Activated CD8-positive, alpha-beta memory T cell treated with anti-CD3 and anti-CD28 coated beads, Interleukin-2, amount 50 U/mL, for 24 hours (primary cell): ENCODE measurements around the gene BST1.
A peak's percentile ranks its signal among the peaks of the same experiment; 100 is the strongest.

Experiments used
- DNase-seq: peaks from one replicate; pipeline ENCODE4 v3.0.0-alpha.2; 2020; ENCODE audit errors: extremely low read depth

The BST1 gene

GRCh38 chr4:15676899-15677298 is 26.0 kb upstream of the BST1 start:
- no peak for DNase-seq

DNA sequence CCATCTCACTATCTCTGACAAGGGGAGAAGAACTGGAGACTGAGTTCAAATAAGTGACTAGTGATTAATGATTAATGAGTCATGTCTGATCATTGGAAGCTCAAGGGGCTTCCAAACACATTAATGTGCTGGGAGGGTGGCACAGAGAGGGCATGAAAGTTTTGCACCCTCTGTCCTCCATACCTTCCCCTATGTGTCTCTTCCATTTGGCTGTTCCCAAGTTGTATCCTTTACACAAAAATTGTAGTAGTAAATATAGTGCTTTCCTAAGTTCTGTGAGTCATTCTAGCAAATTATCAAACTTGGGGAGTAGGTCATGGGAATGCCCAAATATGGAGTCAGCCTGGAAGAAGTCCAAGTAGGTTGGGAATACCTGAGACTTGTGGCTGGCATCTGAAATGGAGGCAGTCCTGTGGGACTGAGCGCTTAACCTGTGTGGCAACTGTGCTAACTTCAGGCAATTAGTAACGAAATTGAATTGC is 25.3 kb upstream of the BST1 start:
- no peak for DNase-seq

GRCh38 chr4:15681067-15681371 is 21.8 kb upstream of the BST1 start:
- DNase-seq = no peak

DNA sequence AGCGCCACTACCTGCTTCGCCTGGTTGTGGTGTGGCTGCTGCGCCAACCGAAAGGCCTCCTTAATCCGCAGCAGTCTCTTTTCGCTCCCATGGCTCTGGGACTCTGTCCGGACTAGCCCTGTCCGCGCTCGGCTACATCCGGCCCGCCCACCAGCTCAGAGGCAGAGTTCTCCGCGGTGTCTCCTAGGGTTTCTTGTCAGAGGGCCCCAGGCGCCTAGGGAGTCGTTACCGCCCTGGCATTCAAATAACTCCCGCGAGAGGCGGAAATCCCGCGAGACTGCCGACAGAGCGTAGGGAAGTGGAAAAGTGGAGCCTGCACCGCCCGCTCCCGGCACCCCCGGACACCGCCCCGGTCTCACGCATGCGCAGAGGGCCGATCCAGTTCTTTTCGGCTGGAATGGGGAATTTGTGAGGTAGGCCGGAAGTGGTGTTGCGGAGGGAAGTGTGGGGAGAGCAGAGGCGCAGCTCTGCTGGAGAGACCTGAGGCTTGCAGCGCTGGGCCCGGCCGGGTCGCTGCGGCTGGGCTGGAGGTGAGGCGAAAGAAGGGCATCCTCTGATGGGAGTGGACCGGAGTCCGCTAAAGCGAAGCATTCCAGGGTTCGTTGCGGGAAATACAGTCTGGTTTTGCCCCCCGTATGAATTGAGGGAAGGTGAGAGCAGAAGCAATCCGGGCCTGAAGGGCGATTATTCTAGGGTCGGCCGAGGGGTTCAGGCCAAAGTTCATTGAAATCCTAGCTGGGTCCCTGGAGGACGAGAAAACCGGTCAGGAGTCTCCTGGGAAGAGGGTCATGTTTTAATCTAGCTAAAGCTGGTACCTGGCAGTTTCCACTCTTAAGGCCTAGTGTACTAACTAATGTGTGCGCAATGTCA is 21.3 kb upstream of the BST1 start, which contains the start of gene FAM200B:
FAM200B (plus strand) TSS at position 456 of the 870 bp plus-strand sequence. CDS start 5,151 bp downstream, outside the sequence.
- peak; percentile 99 for DNase-seq

DNA sequence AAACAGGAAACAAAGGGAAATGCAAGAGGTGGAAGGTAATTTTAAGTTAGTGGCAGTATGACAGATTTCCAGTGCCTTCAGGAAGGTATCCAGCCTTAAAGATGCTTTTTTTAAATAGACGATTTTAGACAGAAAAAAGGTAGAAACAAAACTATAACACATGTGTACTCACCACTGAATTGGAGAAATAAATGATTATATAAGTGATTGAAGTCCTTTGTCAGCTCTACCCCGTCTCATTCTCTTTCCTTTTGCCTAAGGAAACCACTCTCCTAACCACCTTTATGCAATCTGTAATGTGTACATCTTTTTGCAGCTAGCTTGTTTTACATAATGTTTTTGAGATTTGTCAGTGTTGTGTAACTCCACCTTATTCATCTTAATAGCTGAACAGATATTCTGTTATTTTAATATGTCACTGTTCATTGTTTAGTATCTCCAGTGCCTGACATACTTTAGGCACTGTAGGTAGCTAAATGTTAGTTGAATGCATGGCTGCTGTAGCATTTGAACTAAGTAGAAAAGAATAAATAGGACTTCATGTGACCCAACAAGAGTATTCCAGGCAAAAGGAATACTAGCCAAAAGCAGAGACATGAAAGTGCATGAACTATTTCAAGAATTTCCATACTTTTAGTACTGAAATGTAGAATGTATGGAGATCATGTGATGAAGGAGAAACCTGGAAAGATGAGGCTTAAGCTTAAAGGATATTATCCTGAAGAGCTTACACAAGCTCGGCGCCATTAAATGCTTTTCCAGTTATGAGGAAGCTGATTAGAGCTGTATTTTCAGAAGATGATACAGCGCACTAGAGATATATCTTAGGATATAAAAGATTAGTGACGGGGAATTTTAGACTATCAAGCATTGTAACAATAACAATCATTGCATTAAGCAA is 20.4 kb upstream of the BST1 start:
- DNase-seq = no peak

DNA sequence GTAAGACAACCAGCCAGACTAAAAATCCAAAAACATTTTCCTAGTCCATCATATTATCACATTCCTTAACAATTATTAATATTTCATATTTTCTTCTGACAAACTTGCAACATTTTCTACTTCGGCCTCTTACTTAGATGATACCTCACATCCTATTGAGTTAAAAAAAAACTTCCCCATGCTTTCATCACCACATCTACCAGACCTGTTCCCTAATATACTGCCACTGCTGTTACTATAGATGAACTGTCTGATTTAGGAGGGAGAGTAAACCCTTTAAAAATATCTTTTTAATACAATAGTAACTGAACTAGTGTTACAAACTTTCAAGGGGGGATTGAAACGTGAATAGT is 19.7 kb upstream of the BST1 start:
- no peak for DNase-seq

DNA sequence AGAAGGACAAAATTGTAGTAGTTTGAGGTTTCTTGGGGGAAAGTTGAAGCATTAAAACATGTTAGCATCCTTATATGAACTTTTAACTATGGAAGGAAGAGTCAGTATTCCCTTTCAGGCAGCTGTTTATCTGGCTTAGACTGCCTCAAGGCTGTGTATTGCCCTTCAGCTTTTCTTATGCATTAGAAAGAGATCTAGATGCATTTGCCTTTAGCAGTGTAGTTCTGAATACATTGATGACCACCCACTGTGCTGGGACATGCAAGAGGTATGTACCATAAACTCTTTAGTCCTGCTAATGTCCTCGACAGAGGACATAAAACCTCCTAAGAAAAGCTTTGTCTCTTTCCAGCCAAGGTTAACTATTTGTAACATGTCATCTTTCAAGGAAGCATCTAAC is 18.4 kb upstream of the BST1 start:
- no peak for DNase-seq

GRCh38 chr4:15688051-15688450 is 14.8 kb upstream of the BST1 start:
- DNase-seq = no peak

- DNase-seq = no peak
These were observed 13.3 kb upstream of the BST1 start for GRCh38 chr4:15689540-15689939.

DNA sequence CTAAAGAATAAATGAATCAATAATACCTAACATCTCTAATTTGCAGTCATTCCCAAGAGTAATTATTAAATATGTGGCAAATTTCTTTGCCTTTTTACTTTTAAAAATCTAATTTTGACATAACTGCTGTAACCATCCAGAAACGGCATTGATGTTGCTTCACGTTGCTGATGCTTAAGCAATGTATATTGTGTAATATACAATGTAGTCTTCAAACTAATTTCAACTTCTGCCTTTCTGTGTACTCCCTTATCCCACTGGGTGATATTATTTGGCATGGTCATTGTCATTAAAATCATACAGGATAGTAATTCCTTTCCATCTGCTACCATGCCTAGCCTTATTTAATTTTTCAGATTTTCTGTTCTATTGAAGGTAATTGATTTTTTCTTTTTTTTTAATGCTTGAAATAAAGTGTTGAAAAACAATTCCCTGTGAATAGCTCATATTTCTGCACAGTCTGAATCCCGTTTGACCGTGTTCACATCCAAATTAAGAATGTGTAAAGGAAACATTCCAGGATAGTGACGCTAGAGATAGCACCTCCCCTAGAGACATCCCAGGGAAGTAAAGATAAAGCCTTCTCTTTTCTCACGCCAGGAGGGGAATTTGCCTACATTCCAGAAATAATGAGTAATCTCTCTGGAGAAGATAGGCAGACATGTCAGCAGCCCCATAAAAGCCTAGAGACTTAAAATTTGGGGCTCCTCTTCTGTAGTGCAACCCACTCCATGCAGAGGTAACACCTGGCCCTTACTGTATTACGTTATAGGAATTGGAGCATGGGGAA is 12.7 kb upstream of the BST1 start:
- no peak for DNase-seq

- no peak for DNase-seq
These were observed 11.3 kb upstream of the BST1 start for GRCh38 chr4:15691346-15692135.

- DNase-seq = no peak
These were observed 10.3 kb upstream of the BST1 start for GRCh38 chr4:15692602-15693001.

DNA sequence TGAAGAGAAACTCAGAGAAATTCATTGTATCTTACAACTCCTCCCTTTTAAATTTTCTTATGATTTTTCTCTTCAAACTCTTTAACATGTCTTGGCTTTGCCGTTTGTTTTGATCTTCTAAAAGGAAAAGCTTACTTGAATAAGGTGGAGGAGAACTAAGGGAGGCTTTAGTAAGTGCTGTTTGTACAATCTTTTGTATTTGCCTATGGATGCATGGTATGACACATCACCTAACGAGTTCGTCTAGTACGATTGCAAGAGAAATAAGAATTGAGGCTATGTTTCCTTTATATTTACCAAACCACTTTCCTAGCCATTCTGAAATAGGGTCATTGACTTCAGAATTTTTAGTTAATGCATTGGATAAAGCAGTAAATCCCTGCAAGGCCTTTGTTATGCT is 8.4 kb upstream of the BST1 start:
- DNase-seq = no peak

- DNase-seq = no peak
These were observed 7.6 kb upstream of the BST1 start for GRCh38 chr4:15695240-15695699.

- no peak for DNase-seq
These were observed 7.1 kb upstream of the BST1 start for GRCh38 chr4:15695729-15696128.

DNA sequence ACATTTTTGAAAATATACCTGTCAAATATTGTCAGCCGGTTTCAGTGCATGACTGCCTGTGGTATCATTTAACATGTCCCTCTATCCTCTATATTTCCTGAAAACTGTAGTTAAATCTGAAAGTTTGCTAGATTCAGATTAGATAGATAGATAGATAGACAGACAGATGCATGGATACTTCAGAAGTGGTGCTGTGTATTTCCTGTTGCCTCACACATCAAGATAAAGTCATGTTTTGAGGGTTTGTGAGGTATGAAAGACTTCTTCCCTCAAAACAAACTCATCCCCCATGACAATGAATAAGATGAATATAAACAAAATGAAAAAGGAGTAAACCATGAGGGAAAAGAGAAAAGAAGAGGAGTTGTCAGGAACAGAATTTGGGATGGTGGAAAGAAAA is 6.0 kb upstream of the BST1 start:
- no peak for DNase-seq

DNA sequence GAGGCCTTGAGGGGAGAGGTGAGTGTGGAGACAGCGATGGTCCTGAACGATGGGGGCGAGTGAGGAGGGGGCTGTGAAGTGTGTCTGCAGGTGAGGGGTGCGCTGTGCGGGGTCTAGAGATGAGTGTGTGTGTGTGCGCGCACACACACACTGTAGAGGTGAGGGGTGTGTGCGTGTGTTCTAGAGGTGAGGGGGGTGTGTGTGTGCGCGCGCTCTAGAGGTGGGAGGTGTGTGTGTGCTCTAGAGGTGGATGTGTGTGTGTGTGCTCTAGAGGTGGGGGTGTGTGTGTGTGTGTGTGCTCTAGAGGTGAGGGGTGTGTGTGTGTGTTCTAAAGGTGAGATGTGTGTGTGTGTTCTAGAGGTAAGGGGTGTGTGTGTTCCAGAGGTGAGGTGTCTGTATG is 574 bp downstream of the BST1 start:
- DNase-seq = no peak

DNA sequence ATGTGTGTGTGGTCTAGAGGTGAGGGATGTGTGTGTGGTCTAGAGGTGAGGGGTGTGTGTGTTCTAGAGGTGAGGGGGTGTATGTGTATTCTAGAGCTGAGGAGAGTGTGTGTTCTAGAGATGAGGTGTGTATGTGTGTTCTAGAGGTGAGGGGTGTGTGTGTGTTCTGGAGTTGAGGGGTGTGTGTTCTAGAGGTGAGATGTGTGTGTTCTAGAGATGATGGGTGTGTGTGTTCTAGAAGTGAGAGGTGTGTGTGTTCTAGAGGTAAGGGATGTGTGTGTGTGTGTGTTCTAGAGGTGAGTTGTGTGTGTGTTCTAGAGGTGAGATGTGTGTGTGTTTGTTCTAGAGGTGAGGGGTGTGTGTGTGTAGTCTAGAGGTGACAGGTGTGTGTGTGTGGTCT is 1.3 kb downstream of the BST1 start:
- DNase-seq = no peak

DNA sequence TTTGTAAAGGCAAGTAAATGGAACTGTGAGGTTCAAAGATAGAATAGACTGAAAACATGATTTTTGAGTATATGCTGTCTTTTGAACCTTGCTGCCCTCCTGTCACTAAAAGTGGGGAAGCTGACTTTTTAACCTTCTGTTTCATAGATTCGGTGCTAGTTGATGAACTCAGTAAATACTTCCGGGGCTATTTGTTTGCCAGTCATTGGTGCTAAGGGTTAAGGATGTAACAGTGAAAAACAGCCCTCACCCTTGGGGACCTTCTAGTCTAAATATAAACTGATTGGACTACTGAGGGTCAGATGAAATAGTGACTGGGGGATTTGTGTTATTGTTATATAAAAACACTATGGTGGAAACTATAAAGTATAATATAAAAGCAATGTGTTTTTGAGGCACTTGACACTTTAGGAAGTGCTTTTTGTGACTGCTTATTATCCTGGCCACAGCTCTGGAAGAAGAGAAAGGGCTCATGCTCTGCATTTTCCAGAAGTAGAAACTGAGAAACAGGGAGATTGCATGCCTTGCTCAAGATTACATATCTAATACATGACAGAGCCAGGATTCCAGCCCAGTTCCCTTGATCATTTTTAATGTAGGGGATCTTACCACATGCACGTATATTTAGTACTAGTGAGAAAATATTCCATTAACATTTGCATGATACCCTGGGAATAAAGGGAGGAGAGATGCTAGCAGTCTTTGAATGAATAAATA is 3.9 kb downstream of the BST1 start:
- no peak for DNase-seq

DNA sequence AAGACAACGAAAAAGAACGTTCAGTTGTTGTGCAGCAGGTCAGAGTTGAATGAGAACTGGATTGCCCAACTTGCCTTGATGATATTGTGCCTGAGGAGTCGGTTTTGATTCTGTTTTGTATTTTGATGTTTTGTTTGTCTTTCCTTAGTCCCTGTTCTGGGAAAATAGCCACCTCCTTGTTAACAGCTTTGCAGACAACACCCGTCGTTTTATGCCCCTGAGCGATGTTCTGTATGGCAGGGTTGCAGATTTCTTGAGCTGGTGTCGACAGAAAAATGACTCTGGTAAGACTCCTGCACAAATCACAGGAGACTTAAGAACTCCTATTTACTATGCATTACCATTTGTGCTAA is 4.5 kb downstream of the BST1 start:
- DNase-seq = no peak

- no peak for DNase-seq
These were observed 8.9 kb downstream of the BST1 start for GRCh38 chr4:15711762-15712161.
